HepG2 (cell line): ENCODE data around the gene CACNG5. TPM values are rescaled to one million over a fixed set of nuclear protein-coding genes. Genes with fewer than 3 reads are reported as not detected.

Experiments used
- ATAC-seq: fragments of 200-7000 bp; cut with Tn5 transposase; 3 replicates; pipeline ENCODE4 v1.9.1; 2020; ENCODE audit warnings: mild to moderate bottlenecking, moderate library complexity
- BruUV-seq: library from RNA; stranded (reverse); fragments of 400-500 nt; replicated peaks from 2 replicates; lab custom pipeline; 2021; lab: Mats Ljungman, UMichigan
- CTCF ChIA-PET: fragments of 300-600 bp; formaldehyde crosslinking; extraction: SDS; loops from one replicate; lab custom pipeline; 2021; ENCODE audit warnings: low total read pairs, inconsistent platforms, low intra/inter-chr PET ratio; lab: Yijun Ruan, JAX
- POLR2A ChIA-PET: fragments of 350-600 bp; sonication (Branson Sonifier 250); formaldehyde crosslinking; loops from one replicate; lab custom pipeline; 2020; ENCODE audit warnings: antibody characterized with exemption, inconsistent platforms; lab: Yijun Ruan, JAX
- DNase-seq: peaks from one replicate; pipeline ENCODE4 v3.0.0-alpha.2; 2015; ENCODE audit warnings: low spot score
- FAIRE-seq: peaks from 3 replicates; lab custom pipeline; 2011; peaks lifted over from hg19 to GRCh38; lab: Jason Lieb, UNC
- H2AFZ ChIP-seq: one replicate; pipeline ENCODE4 v1.6.1; 2011; ENCODE audit warnings: low read length, inconsistent platforms
- H3K27ac ChIP-seq: fragments of 300-600 bp; 3 replicates; pipeline ENCODE4 v1.8.0; 2011; ENCODE audit warnings: mixed run types, mild to moderate bottlenecking, mixed read lengths, low read length, inconsistent platforms; ENCODE audit not compliant: insufficient read depth; ENCODE audit errors: extremely low read length
- H3K27me3 ChIP-seq, 2 experiments: fragments of 200-600 bp in 1 of 2; 2 replicates in 1 of 2; 3 replicates in 1 of 2; pipeline versions ENCODE4 v1.6.0 to v1.8.0; 2011; ENCODE audit warnings: low read length in 2 of 2, mild to moderate bottlenecking in 2 of 2, moderate library complexity in 2 of 2, inconsistent platforms in 1 of 2; ENCODE audit not compliant: insufficient read depth in 2 of 2, control insufficient read depth in 1 of 2
- H3K36me3 ChIP-seq, 2 experiments: fragments of 200-600 bp in 1 of 2; replicated peaks in 1 of 2; 2 replicates in 1 of 2; 3 replicates in 1 of 2; pipeline versions ENCODE4 v1.5.1 to v1.8.0; 2011; ENCODE audit warnings: low read length in 2 of 2, inconsistent platforms in 1 of 2; ENCODE audit not compliant: insufficient read depth in 2 of 2, control insufficient read depth in 1 of 2
- H3K4me1 ChIP-seq: 2 replicates; pipeline ENCODE4 v1.5.1; 2012; ENCODE audit warnings: low read length, inconsistent platforms; ENCODE audit not compliant: insufficient read depth
- H3K4me2 ChIP-seq: 2 replicates; pipeline ENCODE4 v1.6.0; 2011; ENCODE audit warnings: low read depth, low read length, inconsistent platforms
- H3K4me3 ChIP-seq, 3 experiments: fragments of 200-600 bp in 1 of 3; sonication (generic), shearing (Covaris generic) in 1 of 3; replicated peaks in 1 of 3; 2 replicates each; pipeline ENCODE4 v1.5.1; 2011 to 2016; ENCODE audit warnings: low read length in 3 of 3, inconsistent platforms in 2 of 3, low read depth in 2 of 3, mild to moderate bottlenecking in 2 of 3, control low read depth in 1 of 3, mixed read lengths in 1 of 3; ENCODE audit not compliant: insufficient read depth in 1 of 3
- H3K79me2 ChIP-seq: one replicate; pipeline ENCODE4 v1.6.1; 2011; ENCODE audit warnings: low read length, inconsistent platforms; ENCODE audit not compliant: insufficient read depth
- H3K9ac ChIP-seq: 2 replicates; pipeline ENCODE4 v1.6.0; 2011; ENCODE audit warnings: mild to moderate bottlenecking, low read depth, low read length, inconsistent platforms; ENCODE audit not compliant: insufficient read depth
- H3K9me3 ChIP-seq: 2 replicates; pipeline ENCODE4 v1.5.1; 2012; ENCODE audit warnings: mild to moderate bottlenecking, low read length
- H4K20me1 ChIP-seq: 2 replicates; pipeline ENCODE4 v1.6.0; 2011; ENCODE audit warnings: inconsistent platforms, mild to moderate bottlenecking, low read length, moderate library complexity; ENCODE audit not compliant: insufficient read depth
- ETV6 ChIP-seq: sonication (generic); formaldehyde crosslinking; conservative IDR thresholded peaks from 2 replicates; pipeline ENCODE4 v1.4.0; 2020; ENCODE audit warnings: missing genetic modification reagents
- FOSL2 ChIP-seq: sonication (generic); formaldehyde crosslinking; IDR thresholded peaks from 2 replicates; pipeline ENCODE4 v1.4.0; 2020; ENCODE audit warnings: missing genetic modification reagents
- SSRP1 ChIP-seq: IDR thresholded peaks from 2 replicates; pipeline ENCODE4 v1.6.1; 2016; ENCODE audit warnings: control low read depth
- TCF12 ChIP-seq, 2 experiments: fragments of 450-650 bp in 1 of 2; sonication (generic) in 1 of 2; formaldehyde crosslinking in 1 of 2; IDR thresholded peaks; 2 replicates each; pipeline versions ENCODE4 v1.6.1 to v1.8.0; 2017 to 2022; ENCODE audit warnings: antibody characterized with exemption in 1 of 2, mild to moderate bottlenecking in 1 of 2, missing genetic modification reagents in 1 of 2, moderate library complexity in 1 of 2
- ZNF550 ChIP-seq: sonication (generic); formaldehyde crosslinking; IDR thresholded peaks from 2 replicates; pipeline ENCODE4 v1.4.0; 2020; ENCODE audit warnings: mild to moderate bottlenecking, missing genetic modification reagents, borderline replicate concordance
- ZNF83 ChIP-seq: sonication (generic); formaldehyde crosslinking; IDR thresholded peaks from 2 replicates; pipeline ENCODE4 v1.4.0; 2020; ENCODE audit warnings: missing genetic modification reagents, mild to moderate bottlenecking, borderline replicate concordance
- WGBS: methylation state at CpG from one replicate; pipeline ENCODE4 v1.1.6; 2017; ENCODE audit warnings: low lambda C conversion rate; 5-methylcytosine and 5-hydroxymethylcytosine counted together
- in situ Hi-C: cut with HindIII; loops from 2 replicates; pipeline ENCODE4 v1.10.0; 2017; ENCODE audit warnings: low pct_unique_long_range_greater_than_20kb; ENCODE audit not compliant: extremely low pct_ligation_motif_present
- intact Hi-C: fragments of 100-400 bp; cut with micrococcal nuclease; formaldehyde crosslinking; loops from one replicate; pipeline ENCODE4 v1.10.0; 2022; ENCODE audit not compliant: unreplicated experiment
- polyA plus RNA-seq, 8 experiments: library from polyadenylated mRNA; depleted of rRNA in 3 of 8; stranded (reverse) in 7 of 8; unstranded in 1 of 8; fragments of >200 nt; fragmentation: Illumina TruSeq in 4 of 8; extraction: Trizol in 4 of 8; gene quantifications; 2 replicates each; pipeline versions ENCODE4 v1.2.1 to v1.2.3, GENCODE V29; 2011 to 2016; ENCODE audit warnings: low read depth in 4 of 8, missing spikeins in 1 of 8, mixed read lengths in 1 of 8; ENCODE audit not compliant: insufficient read depth in 1 of 8
- total RNA-seq, 5 experiments: library from RNA; depleted of rRNA; stranded (reverse); fragments of >200 nt; fragmentation: Illumina TruSeq; extraction: Trizol; gene quantifications; 2 replicates each; pipeline ENCODE4 v1.2.3, GENCODE V29; 2016; ENCODE audit warnings: low read depth in 1 of 5

The CACNG5 gene
- total and polyA plus RNA-seq, 2 of the 13 experiments (the other 11 are each of a cell fraction or from before 2014, with no cell fraction given): not detected

GRCh38 chr17:66904760-66905624 is 70.1 kb downstream of the CACNG5 start:
- Histone ChIP-seq H3K4me1 (peaks cover 12% of the 10 kb centered on the region), H3K4me3 (no peak overlapping the region), H4K20me1 (no peaks in the 10 kb centered on the region), H3K27ac (no peak overlapping the region)
- TF ChIP-seq ZNF83 (CRISPR knock-in tag) (no peak), FOSL2 (CRISPR knock-in tag) (peak; percentile 38; the same call in 1 of the 2 replicates), TCF12 (IDR thresholded peaks at IDR 0.05) (no peak), TCF12 (CRISPR knock-in tag; IDR thresholded peaks at IDR 0.05) (no peak), ZNF550 (CRISPR knock-in tag) (no peak), ETV6 (CRISPR knock-in tag) (no peak), SSRP1 (CRISPR knock-in tag) (no peak)
- TF ChIP-seq, all 625 proteins: peak for 1
- Histone ChIP-seq H3K9ac (no peak overlapping the region), H3K27me3 (peaks cover 3 to 32% of the 10 kb centered on the region in 2 experiments; a peak in 4 of 5 replicates), H3K4me2 (no peak overlapping the region), H3K36me3 (no peaks in the 10 kb centered on the region), H3K9me3 (no peaks in the 10 kb centered on the region), H2AFZ (no peak overlapping the region), H3K79me2 (no peaks in the 10 kb centered on the region)
- no TSS peak for BruUV-seq
- DNase-seq (peak; percentile 43), FAIRE-seq (no peak), ATAC-seq (peak; percentile 26)
- in situ Hi-C loops: loop anchor here (5.0 to 10.0 kb wide), 2 partner anchors 188 to 710 kb away; partner anchors contain the start of gene CEP112
- 13% methylated on average over 10 of the region's 12 CpGs for WGBS
- POLR2A ChIA-PET: no interaction called here
- CTCF ChIA-PET: interaction anchor here (3.3 kb wide), 1 partner anchor 189 kb away, joined by 36 read pairs; no protein-coding TSS in a partner anchor
- intact Hi-C loops: loop anchor here (5.0 kb wide), 1 partner anchor 703 kb away; no protein-coding TSS in a partner anchor
